OCI-LY3 (cell line): ENCODE measurements around the gene ABLIM2.

Experiments
- H2AFZ ChIP-seq: fragments of 200-600, 300-600 bp; shearing (Covaris generic); 2 replicates; pipeline ENCODE4 v1.6.0; 2014; ENCODE audit warnings: antibody characterized with exemption, low read depth, low read length
- H3K27ac ChIP-seq: fragments of 200-600, 300-600 bp; sonication (generic); 2 replicates; pipeline ENCODE4 v1.5.1; 2014; ENCODE audit warnings: mild to moderate bottlenecking, low read length, moderate library complexity, mixed read lengths
- H3K27me3 ChIP-seq: fragments of 200-600, 300-600 bp; sonication (generic); 2 replicates; pipeline ENCODE4 v1.6.1; 2014; ENCODE audit warnings: low read depth, low read length, mixed read lengths
- H3K36me3 ChIP-seq: fragments of 200-600, 300-600 bp; sonication (generic); replicated peaks from 2 replicates; pipeline ENCODE3; 2014; ENCODE audit warnings: low read depth, low read length, mixed read lengths
- H3K4me1 ChIP-seq: fragments of 300-600, 200-600 bp; sonication (generic); 2 replicates; pipeline ENCODE4 v1.6.1; 2014; ENCODE audit warnings: low read length, mixed read lengths
- H3K4me2 ChIP-seq: fragments of 200-600, 300-600 bp; sonication (generic); 2 replicates; pipeline ENCODE4 v1.6.1; 2014; ENCODE audit warnings: low read length, mixed read lengths
- H3K4me3 ChIP-seq: fragments of 300-600, 200-600 bp; sonication (generic); 2 replicates; pipeline ENCODE4 v1.5.1; 2014; ENCODE audit warnings: antibody characterized with exemption, mild to moderate bottlenecking, low read length, moderate library complexity
- H3K79me2 ChIP-seq: fragments of 300-600, 200-600 bp; shearing (Covaris generic); 2 replicates; pipeline ENCODE4 v1.6.1; 2014; ENCODE audit warnings: mild to moderate bottlenecking, low read length, mixed read lengths
- H3K9ac ChIP-seq: fragments of 300-600, 200-600 bp; shearing (Covaris generic); 2 replicates; pipeline ENCODE4 v1.6.0; 2014; ENCODE audit warnings: mild to moderate bottlenecking, low read length, moderate library complexity
- H3K9me3 ChIP-seq: fragments of 200-600, 300-600 bp; shearing (Covaris generic); 2 replicates; pipeline ENCODE4 v1.6.1; 2014; ENCODE audit warnings: low read length, mixed read lengths; ENCODE audit not compliant: insufficient read depth
- H4K20me1 ChIP-seq: fragments of 200-600, 300-600 bp; sonication (generic); 2 replicates; pipeline ENCODE4 v1.6.1; 2016; ENCODE audit warnings: low read length, mixed read lengths; ENCODE audit not compliant: insufficient read depth
- CTCF ChIP-seq: fragments of 200-600, 300-600 bp; sonication (generic); IDR thresholded peaks from 2 replicates; pipeline ENCODE4 v1.5.1; 2014; ENCODE audit warnings: antibody characterized with exemption, low read length, low read depth
- EZH2phosphoT487 ChIP-seq: fragments of 200-600 bp; shearing (Covaris generic); IDR thresholded peaks from 2 replicates; pipeline ENCODE4 v1.6.1; 2018; ENCODE audit warnings: antibody characterized with exemption, mixed run types, low read depth

ABLIM2 gene

DNA sequence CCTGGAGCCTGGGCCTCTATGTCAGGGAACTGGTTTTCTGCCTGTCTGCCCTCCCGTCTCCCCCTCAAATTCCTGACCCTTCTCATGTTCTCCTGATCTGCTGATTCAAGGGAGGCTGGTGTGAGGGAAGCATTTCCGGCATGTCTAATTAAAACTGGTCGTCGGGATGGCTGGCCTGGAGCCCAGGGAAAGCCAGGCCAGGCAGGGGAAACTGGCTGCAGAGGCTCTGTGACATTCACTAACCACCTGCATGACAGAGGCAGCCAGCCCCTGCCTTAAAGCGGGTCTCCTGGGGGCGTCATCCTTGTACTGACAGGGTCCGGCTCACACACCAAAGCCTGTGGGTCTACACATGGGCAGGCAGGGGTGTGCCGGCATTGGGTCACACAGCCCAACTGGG is 35.2 kb downstream of the ABLIM2 start:
- no peak overlapping the region for H3K27ac ChIP-seq

GRCh38 chr4:8122746-8123145 is 35.9 kb downstream of the ABLIM2 start:
- H3K27me3 ChIP-seq, result peaks cover 8% of the 10 kb centered on the region

More for the DNA sequence above, 35.2 kb downstream of the ABLIM2 start:
- Histone ChIP-seq H2AFZ (no peak overlapping the region), H3K36me3 (no peaks in the 10 kb centered on the region), H3K27me3 (peaks cover 8% of the 10 kb centered on the region), H3K4me1 (no peaks in the 10 kb centered on the region), H4K20me1 (no peaks in the 10 kb centered on the region), H3K79me2 (no peaks in the 10 kb centered on the region), H3K4me2 (no peak overlapping the region), H3K9ac (no peak overlapping the region), H3K9me3 (no peaks in the 10 kb centered on the region), H3K4me3 (no peak overlapping the region)
- TF ChIP-seq CTCF (no peak), EZH2phosphoT487 (no peak)

DNA sequence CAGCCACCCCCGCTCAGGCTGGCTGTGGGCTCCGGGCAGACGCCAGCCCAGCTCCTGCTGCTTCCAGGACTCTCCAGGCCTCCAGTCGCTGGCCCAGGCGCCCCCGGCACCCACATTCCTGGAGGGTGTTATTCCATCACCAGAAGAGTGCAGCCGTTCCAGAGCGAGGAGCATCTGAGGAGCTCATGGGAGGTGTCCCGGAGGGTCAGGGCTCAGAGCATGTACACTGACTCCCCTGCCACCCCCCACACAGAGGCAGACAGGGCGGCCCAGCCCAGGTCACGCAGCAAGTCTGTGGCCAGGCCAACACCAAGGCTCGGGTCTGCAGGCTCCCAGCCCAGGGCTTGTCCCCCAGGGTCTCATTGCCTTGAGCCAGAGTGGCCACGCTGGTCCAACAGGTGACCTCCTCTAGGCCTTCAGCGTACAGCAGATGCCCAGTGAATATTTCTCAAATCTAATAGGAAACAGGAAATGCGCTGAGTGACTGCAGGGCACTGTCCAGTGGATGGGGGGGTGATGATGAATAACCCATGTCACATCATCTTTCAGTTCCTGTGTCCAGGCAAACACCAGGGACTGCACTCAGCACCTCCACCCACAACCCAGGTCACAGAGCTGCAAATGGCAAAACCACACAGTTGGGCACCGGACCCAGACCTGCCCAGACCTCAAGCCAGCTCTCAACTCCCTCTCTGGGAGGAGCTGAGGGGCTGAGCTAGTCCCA is 37.2 kb downstream of the ABLIM2 start:
- Histone ChIP-seq H3K4me2 (no peak overlapping the region), H3K27me3 (peaks cover 8% of the 10 kb centered on the region), H3K36me3 (no peaks in the 10 kb centered on the region), H3K9me3 (no peaks in the 10 kb centered on the region), H4K20me1 (no peaks in the 10 kb centered on the region), H3K4me1 (no peaks in the 10 kb centered on the region), H2AFZ (no peak overlapping the region), H3K27ac (no peak overlapping the region), H3K9ac (no peak overlapping the region), H3K79me2 (no peaks in the 10 kb centered on the region), H3K4me3 (no peak overlapping the region)
- TF ChIP-seq CTCF, result no peak

More at GRCh38 chr4:8122746-8123145, 35.9 kb downstream of the ABLIM2 start:
- Histone ChIP-seq H3K27ac (no peak overlapping the region), H3K36me3 (no peaks in the 10 kb centered on the region), H3K4me2 (no peak overlapping the region), H3K9ac (no peak overlapping the region), H3K4me3 (no peak overlapping the region), H4K20me1 (no peaks in the 10 kb centered on the region), H3K4me1 (no peaks in the 10 kb centered on the region), H2AFZ (no peak overlapping the region), H3K9me3 (no peaks in the 10 kb centered on the region), H3K79me2 (no peaks in the 10 kb centered on the region)
- TF ChIP-seq EZH2phosphoT487 (no peak), CTCF (no peak)

DNA sequence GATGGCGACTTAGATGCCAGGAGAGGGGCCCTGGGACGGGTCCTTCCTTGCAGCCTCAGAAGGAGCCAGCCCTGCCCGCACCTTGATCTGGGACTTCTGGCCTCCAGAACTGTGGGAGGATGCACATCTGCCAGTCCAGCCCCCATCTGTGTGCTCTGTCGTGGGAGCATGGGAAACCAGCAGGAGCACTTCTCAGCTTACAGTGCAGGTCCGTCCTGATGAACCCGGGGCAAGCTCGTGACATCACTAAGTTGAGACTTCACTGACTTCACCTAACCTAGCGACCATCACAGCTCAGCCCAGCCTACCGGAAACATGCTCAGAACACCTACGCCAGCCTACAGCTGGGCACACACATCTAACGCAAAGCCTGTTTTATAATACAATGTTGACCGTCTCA is 38.1 kb downstream of the ABLIM2 start:
- H3K9ac ChIP-seq, result no peak overlapping the region
- no peak overlapping the region for H3K4me2 ChIP-seq
- H3K4me1 ChIP-seq, result no peaks in the 10 kb centered on the region
- no peaks in the 10 kb centered on the region for H3K79me2 ChIP-seq
- H3K4me3 ChIP-seq, result no peak overlapping the region
- no peaks in the 10 kb centered on the region for H3K36me3 ChIP-seq
- H3K27ac ChIP-seq, result no peak overlapping the region
- H2AFZ ChIP-seq, result no peak overlapping the region
- H4K20me1 ChIP-seq, result no peaks in the 10 kb centered on the region
- no peak for TF ChIP-seq CTCF
- no peak for TF ChIP-seq EZH2phosphoT487
- H3K27me3 ChIP-seq, result peaks cover 8% of the 10 kb centered on the region
- H3K9me3 ChIP-seq, result no peaks in the 10 kb centered on the region
